ENCODE results near the gene POLR2E.

DNA sequence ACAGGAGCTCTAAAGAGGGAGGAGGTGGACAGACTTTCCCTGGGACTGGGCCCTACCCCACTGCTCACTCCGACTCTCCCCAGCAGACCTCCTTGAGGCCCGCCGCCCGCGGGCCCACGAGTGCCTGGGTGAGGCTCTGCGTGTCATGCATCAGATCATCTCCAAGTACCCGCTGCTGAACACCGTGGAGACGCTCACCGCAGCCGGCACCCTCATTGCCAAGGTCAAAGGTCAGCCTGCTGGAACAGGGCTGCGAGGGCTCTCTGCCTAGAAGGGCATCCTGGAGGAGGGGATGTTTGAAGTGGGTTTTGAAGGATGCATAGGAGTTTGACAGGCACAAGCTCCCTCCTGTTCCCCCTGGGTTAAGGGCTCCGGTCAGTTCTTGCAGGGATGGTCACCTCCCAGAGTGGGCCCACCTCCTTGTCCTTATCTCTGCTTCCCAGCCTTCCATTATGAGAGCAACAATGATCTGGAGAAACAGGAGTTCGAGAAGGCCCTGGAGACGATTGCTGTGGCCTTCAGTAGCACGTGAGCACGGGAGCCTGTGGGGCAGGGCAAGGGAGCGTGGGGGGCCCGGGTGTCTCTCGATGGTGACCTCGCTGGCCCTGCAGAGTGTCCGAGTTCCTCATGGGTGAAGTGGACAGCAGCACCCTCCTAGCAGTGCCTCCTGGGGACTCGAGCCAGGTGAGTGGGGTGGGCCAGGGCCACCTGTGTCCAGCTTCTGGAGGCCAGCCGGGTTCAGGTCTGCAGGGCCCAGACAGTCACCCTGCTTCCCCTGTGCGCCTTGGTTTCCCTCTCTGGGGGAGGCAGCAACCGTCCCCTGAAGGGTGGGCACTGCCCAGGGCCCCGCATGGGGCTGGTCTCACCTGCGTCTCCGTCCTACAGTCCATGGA is 21.9 kb downstream of the POLR2E start:
- TF ChIP-seq, protein P1, sequence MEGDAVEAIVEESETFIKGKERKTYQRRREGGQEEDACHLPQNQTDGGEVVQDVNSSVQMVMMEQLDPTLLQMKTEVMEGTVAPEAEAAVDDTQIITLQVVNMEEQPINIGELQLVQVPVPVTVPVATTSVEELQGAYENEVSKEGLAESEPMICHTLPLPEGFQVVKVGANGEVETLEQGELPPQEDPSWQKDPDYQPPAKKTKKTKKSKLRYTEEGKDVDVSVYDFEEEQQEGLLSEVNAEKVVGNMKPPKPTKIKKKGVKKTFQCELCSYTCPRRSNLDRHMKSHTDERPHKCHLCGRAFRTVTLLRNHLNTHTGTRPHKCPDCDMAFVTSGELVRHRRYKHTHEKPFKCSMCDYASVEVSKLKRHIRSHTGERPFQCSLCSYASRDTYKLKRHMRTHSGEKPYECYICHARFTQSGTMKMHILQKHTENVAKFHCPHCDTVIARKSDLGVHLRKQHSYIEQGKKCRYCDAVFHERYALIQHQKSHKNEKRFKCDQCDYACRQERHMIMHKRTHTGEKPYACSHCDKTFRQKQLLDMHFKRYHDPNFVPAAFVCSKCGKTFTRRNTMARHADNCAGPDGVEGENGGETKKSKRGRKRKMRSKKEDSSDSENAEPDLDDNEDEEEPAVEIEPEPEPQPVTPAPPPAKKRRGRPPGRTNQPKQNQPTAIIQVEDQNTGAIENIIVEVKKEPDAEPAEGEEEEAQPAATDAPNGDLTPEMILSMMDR (IDR thresholded peaks at IDR 0.05; ENCODE audit: insufficient read depth, low read length), result no peak
- TF ChIP-seq POLR2AphosphoS5 (IDR thresholded peaks at IDR 0.05; ENCODE audit: low read depth) (no peak), GABPA (IDR thresholded peaks at IDR 0.05; ENCODE audit: low read depth) (no peak)
- TF ChIP-seq, protein P2, sequence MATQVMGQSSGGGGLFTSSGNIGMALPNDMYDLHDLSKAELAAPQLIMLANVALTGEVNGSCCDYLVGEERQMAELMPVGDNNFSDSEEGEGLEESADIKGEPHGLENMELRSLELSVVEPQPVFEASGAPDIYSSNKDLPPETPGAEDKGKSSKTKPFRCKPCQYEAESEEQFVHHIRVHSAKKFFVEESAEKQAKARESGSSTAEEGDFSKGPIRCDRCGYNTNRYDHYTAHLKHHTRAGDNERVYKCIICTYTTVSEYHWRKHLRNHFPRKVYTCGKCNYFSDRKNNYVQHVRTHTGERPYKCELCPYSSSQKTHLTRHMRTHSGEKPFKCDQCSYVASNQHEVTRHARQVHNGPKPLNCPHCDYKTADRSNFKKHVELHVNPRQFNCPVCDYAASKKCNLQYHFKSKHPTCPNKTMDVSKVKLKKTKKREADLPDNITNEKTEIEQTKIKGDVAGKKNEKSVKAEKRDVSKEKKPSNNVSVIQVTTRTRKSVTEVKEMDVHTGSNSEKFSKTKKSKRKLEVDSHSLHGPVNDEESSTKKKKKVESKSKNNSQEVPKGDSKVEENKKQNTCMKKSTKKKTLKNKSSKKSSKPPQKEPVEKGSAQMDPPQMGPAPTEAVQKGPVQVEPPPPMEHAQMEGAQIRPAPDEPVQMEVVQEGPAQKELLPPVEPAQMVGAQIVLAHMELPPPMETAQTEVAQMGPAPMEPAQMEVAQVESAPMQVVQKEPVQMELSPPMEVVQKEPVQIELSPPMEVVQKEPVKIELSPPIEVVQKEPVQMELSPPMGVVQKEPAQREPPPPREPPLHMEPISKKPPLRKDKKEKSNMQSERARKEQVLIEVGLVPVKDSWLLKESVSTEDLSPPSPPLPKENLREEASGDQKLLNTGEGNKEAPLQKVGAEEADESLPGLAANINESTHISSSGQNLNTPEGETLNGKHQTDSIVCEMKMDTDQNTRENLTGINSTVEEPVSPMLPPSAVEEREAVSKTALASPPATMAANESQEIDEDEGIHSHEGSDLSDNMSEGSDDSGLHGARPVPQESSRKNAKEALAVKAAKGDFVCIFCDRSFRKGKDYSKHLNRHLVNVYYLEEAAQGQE (IDR thresholded peaks at IDR 0.05; ENCODE audit: insufficient replicate concordance, low read depth), result no peak
